ENCODE data around the gene TRIM6.

DNA sequence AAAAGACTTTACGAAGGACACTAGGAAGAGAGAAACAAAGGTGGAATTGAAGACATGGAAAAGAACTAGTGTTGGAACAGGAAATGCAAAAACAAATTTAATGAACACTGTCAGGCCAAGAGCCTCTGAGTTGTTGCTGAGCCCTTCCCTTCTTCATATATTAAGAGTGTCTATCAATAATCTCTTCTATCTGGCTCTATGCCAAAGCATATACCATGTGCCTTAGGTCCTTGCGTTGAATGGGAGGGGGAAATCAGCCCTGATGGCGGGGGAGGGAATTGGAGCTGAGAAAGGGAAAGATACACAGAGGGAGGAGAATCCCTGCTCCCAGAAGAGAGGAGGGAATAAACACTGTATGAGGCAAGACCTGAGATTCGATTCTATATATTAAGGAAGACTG, 21.3 kb upstream of the TRIM6 start:
- TF ChIP-seq, protein P1, sequence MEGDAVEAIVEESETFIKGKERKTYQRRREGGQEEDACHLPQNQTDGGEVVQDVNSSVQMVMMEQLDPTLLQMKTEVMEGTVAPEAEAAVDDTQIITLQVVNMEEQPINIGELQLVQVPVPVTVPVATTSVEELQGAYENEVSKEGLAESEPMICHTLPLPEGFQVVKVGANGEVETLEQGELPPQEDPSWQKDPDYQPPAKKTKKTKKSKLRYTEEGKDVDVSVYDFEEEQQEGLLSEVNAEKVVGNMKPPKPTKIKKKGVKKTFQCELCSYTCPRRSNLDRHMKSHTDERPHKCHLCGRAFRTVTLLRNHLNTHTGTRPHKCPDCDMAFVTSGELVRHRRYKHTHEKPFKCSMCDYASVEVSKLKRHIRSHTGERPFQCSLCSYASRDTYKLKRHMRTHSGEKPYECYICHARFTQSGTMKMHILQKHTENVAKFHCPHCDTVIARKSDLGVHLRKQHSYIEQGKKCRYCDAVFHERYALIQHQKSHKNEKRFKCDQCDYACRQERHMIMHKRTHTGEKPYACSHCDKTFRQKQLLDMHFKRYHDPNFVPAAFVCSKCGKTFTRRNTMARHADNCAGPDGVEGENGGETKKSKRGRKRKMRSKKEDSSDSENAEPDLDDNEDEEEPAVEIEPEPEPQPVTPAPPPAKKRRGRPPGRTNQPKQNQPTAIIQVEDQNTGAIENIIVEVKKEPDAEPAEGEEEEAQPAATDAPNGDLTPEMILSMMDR (IDR thresholded peaks at IDR 0.05) = no peak
- TF ChIP-seq EZH2 (IDR thresholded peaks at IDR 0.05) = no peak
